Measurements from ENCODE around the gene RPN2. TPM values are rescaled to one million over a fixed set of nuclear protein-coding genes. Genes with fewer than 3 reads are reported as not detected.

RPN2 gene
- total and polyA plus RNA-seq, 2 of the 13 experiments (the other 11 are each of a cell fraction or from before 2014, with no cell fraction given), result 587 to 1,818 TPM

- TF ChIP-seq ZNF275 (CRISPR knock-in tag; IDR thresholded peaks at IDR 0.05; ENCODE audit: borderline replicate concordance) (no peak), MAZ (IDR thresholded peaks at IDR 0.05; ENCODE audit: borderline replicate concordance, low read depth, low read length) (no peak), MAZ (CRISPR knock-in tag; IDR thresholded peaks at IDR 0.05; ENCODE audit: low read depth) (peak; percentile 70; the same call in 1 of the 2 replicates), NFKB2 (CRISPR knock-in tag; IDR thresholded peaks at IDR 0.05; ENCODE audit: borderline replicate concordance) (no peak), ZC3H4 (CRISPR knock-in tag; IDR thresholded peaks at IDR 0.05; ENCODE audit: borderline replicate concordance) (no peak), ISX (CRISPR knock-in tag; conservative IDR thresholded peaks at IDR 0.05) (no peak), ZNF891 (CRISPR knock-in tag; IDR thresholded peaks at IDR 0.05) (no peak), ZBTB7B (CRISPR knock-in tag; IDR thresholded peaks at IDR 0.05) (peak; percentile 67; the same call in 1 of the 2 replicates), PITX1 (CRISPR knock-in tag; IDR thresholded peaks at IDR 0.05) (peak; percentile 86), ZBTB3 (CRISPR knock-in tag; IDR thresholded peaks at IDR 0.05; ENCODE audit: borderline replicate concordance, low read depth) (no peak), ZBTB14 (CRISPR knock-in tag; IDR thresholded peaks at IDR 0.05) (no peak), ZNF687 (CRISPR knock-in tag; IDR thresholded peaks at IDR 0.05) (peak; percentile 38; the same call in 1 of the 2 replicates), MATR3 (CRISPR knock-in tag; IDR thresholded peaks at IDR 0.05) (no peak), FOXC1 (CRISPR knock-in tag; IDR thresholded peaks at IDR 0.05; ENCODE audit: borderline replicate concordance) (peak; percentile 86; the same call in 1 of the 2 replicates), SAP130 (CRISPR knock-in tag; IDR thresholded peaks at IDR 0.05; ENCODE audit: low read depth) (peak; percentile 97), ZNF615 (CRISPR knock-in tag; IDR thresholded peaks at IDR 0.05; ENCODE audit: borderline replicate concordance) (no peak), THYN1 (CRISPR knock-in tag; IDR thresholded peaks at IDR 0.05; ENCODE audit: borderline replicate concordance, low read depth) (no peak), ESRRA (CRISPR knock-in tag; IDR thresholded peaks at IDR 0.05; ENCODE audit: low read depth) (peak; percentile 48; the same call in 1 of the 2 replicates), ZNF230 (CRISPR knock-in tag; IDR thresholded peaks at IDR 0.05) (no peak), ZNF782 (CRISPR knock-in tag; IDR thresholded peaks at IDR 0.05; ENCODE audit: borderline replicate concordance) (no peak; the same call in 1 of the 2 replicates), TRIM22 (IDR thresholded peaks at IDR 0.05) (no peak), TAF1 (CRISPR knock-in tag; IDR thresholded peaks at IDR 0.05) (no peak)
These were observed 106.7 kb downstream of the RPN2 start (continued) for GRCh38 chr20:37285664-37286374.

Data from HepG2 (cell line).